Measurements from ENCODE around the gene SERPIND1. TPM values are rescaled to one million over a fixed set of nuclear protein-coding genes. Genes with fewer than 3 reads are reported as not detected.
A peak's percentile ranks its signal among the peaks of the same experiment; 100 is the strongest.

The SERPIND1 gene
- total RNA-seq, 5 donors from 2014 or later (not counting 1 experiment from before 2014, with no cell fraction given): 0.16 to 0.30 (median 0.26) TPM; not detected in 2

- Histone ChIP-seq H3K36me3 (ENCODE audit: control insufficient read depth in 2 of 2, extremely low read depth in 1 of 2, insufficient read depth in 1 of 2, low read length in 1 of 2) (peaks cover 8 to 60% of the 10 kb centered on the region in 2 donors), H3K4me3 (ENCODE audit: control insufficient read depth in 1 of 2, extremely low read depth in 1 of 2, low read length in 1 of 2) (no peak overlapping the region), H3K27ac (ENCODE audit: low read length) (no peak overlapping the region), H3K4me1 (ENCODE audit: control insufficient read depth in 1 of 2, extremely low read depth in 1 of 2, insufficient read depth in 2 of 2, low read length in 2 of 2) (peaks cover 0 to 4% of the 10 kb centered on the region in 2 experiments), H3K9me3 (no peaks in the 10 kb centered on the region), H3K27me3 (replicated peaks in 1 of 2; ENCODE audit: control insufficient read depth in 2 of 2, extremely low read depth in 1 of 2, insufficient read depth in 2 of 2, low read length in 1 of 2) (no peaks in the 10 kb centered on the region)
- Mint-ChIP-seq H3K27me3 (no peaks in the 10 kb centered on the region), H3K4me1 (peaks cover 0 to 7% (median 3%) of the 10 kb centered on the region in 3 donors), H3K27ac (no peak overlapping the region), H3K4me3 (no peak overlapping the region), H3K9me3 (no peaks in the 10 kb centered on the region), H3K36me3 (peaks cover 45% of the 10 kb centered on the region)
- WGBS (ENCODE audit: insufficient coverage): 90% methylated on average over 3 of the region's 6 CpGs
- no peak for ATAC-seq (replicated peaks in 1 of 4)
- CTCF ChIA-PET: interaction anchor here (0.6 to 1.5 kb wide), 3 partner anchors 16 to 825 kb away, joined by 3 to 4 read pairs (median 3); no protein-coding TSS in a partner anchor
- DNase-seq: no peak
- POLR2A ChIA-PET: no interaction called here
Observed at GRCh38 chr22:20741008-20741633, 32.8 kb upstream of the SERPIND1 start.

DNA sequence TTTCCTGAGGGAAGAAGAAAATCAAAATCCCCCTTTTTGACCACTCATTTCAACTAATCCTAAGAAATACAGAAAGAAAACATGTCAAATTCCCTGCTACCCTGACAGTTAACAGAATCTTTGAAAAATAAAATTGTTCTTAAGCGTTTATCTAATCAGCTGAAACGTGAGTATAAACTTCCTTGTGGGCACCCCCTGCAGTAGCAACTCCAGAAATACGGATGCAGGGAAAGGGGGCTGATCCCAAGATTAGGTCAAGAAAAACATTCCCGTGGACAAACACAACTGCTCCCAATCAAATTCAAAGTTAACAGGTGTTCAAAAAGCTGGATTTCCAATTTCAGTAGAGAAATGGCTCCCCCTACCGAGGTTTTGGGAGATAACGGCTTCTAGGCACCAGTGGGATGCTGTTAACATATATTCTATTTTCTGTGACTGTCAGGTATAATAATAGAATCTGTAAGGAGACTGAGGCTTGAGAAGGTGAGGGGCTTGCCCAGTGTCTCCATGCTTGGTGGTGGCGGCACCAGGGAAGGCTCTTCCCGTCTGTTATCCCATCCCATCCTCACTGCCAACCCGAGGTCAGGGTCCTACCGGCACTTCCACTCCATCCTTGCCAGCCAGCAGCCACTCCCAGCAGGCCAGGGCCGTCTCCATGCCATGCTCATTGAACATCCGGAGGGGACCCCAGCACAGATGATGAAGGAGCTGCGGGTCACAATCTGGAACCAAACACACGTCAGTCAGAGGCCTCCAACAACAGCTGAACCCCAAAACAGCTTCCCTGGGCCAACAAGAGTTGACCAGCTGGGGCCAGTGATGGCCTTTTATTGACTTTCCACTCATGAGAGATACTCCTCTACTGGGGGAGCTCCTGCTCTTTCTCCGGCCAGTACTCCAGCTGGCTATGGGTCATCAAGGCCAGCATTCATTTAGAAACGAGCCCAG is 32.0 kb upstream of the SERPIND1 start:
- no peak overlapping the region for H3K4me3 ChIP-seq (ENCODE audit: control insufficient read depth in 1 of 2, extremely low read depth in 1 of 2, low read length in 1 of 2)
- DNase-seq: peak in 21 of 35 experiments; percentile 2 to 66 (median 29)
- POLR2A ChIA-PET: no interaction called here
- H3K4me3 Mint-ChIP-seq: no peak overlapping the region
- no peaks in the 10 kb centered on the region for H3K9me3 Mint-ChIP-seq
- H3K36me3 ChIP-seq (ENCODE audit: control insufficient read depth in 2 of 2, extremely low read depth in 1 of 2, insufficient read depth in 1 of 2, low read length in 1 of 2): peaks cover 12 to 66% of the 10 kb centered on the region in 2 donors
- no peaks in the 10 kb centered on the region for H3K27me3 Mint-ChIP-seq
- 94% methylated on average over 12 of the region's 16 CpGs for WGBS (ENCODE audit: insufficient coverage)
- no peak overlapping the region for H3K27ac ChIP-seq (ENCODE audit: low read length)
- H3K36me3 Mint-ChIP-seq: peaks cover 45% of the 10 kb centered on the region
- H3K27ac Mint-ChIP-seq: no peak overlapping the region
- ATAC-seq (replicated peaks in 1 of 4): peak in 2 of 4 experiments; percentile 36 to 42
- peaks cover 0 to 7% (median 3%) of the 10 kb centered on the region in 3 donors for H3K4me1 Mint-ChIP-seq
- H3K4me1 ChIP-seq (ENCODE audit: control insufficient read depth in 1 of 2, extremely low read depth in 1 of 2, insufficient read depth in 2 of 2, low read length in 2 of 2): peaks cover 0 to 4% of the 10 kb centered on the region in 2 experiments
- CTCF ChIA-PET: interaction anchor here (0.6 to 1.5 kb wide), 3 partner anchors 138 to 324 kb away, joined by 3 to 4 read pairs (median 3); no protein-coding TSS in a partner anchor
- no peaks in the 10 kb centered on the region for H3K27me3 ChIP-seq (replicated peaks in 1 of 2; ENCODE audit: control insufficient read depth in 2 of 2, extremely low read depth in 1 of 2, insufficient read depth in 2 of 2, low read length in 1 of 2)
- no peaks in the 10 kb centered on the region for H3K9me3 ChIP-seq

GRCh38 chr22:20742764-20743163 is 31.1 kb upstream of the SERPIND1 start:
- H3K36me3 Mint-ChIP-seq: peaks cover 52% of the 10 kb centered on the region
- H3K27me3 Mint-ChIP-seq: no peaks in the 10 kb centered on the region
- DNase-seq (no peak), ATAC-seq (replicated peaks in 1 of 4) (no peak)
- peaks cover 0 to 4% of the 10 kb centered on the region in 2 experiments for H3K4me1 ChIP-seq (ENCODE audit: control insufficient read depth in 1 of 2, extremely low read depth in 1 of 2, insufficient read depth in 2 of 2, low read length in 2 of 2)
- H3K27ac ChIP-seq (ENCODE audit: low read length): no peak overlapping the region
- no peaks in the 10 kb centered on the region for H3K9me3 ChIP-seq
- WGBS (ENCODE audit: insufficient coverage): 67% methylated on average over 1 of the region's 2 CpGs
- H3K4me3 Mint-ChIP-seq: no peak overlapping the region
- no peaks in the 10 kb centered on the region for H3K9me3 Mint-ChIP-seq
- ChIA-PET POLR2A (interaction anchor here in 1 of 2 donors (0.6 kb wide), 1 partner anchor 314 kb away, joined by 7 read pairs; no protein-coding TSS in a partner anchor), CTCF (interaction anchor here (0.6 to 1.5 kb wide), 3 partner anchors 139 to 325 kb away, joined by 3 to 4 read pairs (median 3); no protein-coding TSS in a partner anchor)
- no peak overlapping the region for H3K27ac Mint-ChIP-seq
- H3K4me1 Mint-ChIP-seq: peaks cover 0 to 7% (median 3%) of the 10 kb centered on the region in 3 donors
- no peak overlapping the region for H3K4me3 ChIP-seq (ENCODE audit: control insufficient read depth in 1 of 2, extremely low read depth in 1 of 2, low read length in 1 of 2)
- no peaks in the 10 kb centered on the region for H3K27me3 ChIP-seq (replicated peaks in 1 of 2; ENCODE audit: control insufficient read depth in 2 of 2, extremely low read depth in 1 of 2, insufficient read depth in 2 of 2, low read length in 1 of 2)
- peaks cover 15 to 75% of the 10 kb centered on the region in 2 donors for H3K36me3 ChIP-seq (ENCODE audit: control insufficient read depth in 2 of 2, extremely low read depth in 1 of 2, insufficient read depth in 1 of 2, low read length in 1 of 2)

- Mint-ChIP-seq H3K27me3 (no peaks in the 10 kb centered on the region), H3K4me3 (no peak overlapping the region), H3K9me3 (no peaks in the 10 kb centered on the region), H3K4me1 (peaks cover 0 to 5% (median 0%) of the 10 kb centered on the region in 3 donors), H3K27ac (no peak overlapping the region), H3K36me3 (peaks cover 43% of the 10 kb centered on the region)
- DNase-seq: no peak
- H3K4me1 ChIP-seq (ENCODE audit: control insufficient read depth in 1 of 2, extremely low read depth in 1 of 2, insufficient read depth in 2 of 2, low read length in 2 of 2): no peaks in the 10 kb centered on the region
- no peak for ATAC-seq (replicated peaks in 1 of 4)
- 100% methylated on average over 4 of the region's 15 CpGs for WGBS (ENCODE audit: insufficient coverage)
- no peak overlapping the region for H3K4me3 ChIP-seq (ENCODE audit: control insufficient read depth in 1 of 2, extremely low read depth in 1 of 2, low read length in 1 of 2)
- ChIA-PET POLR2A (no interaction called here), CTCF (no interaction called here)
- no peak overlapping the region for H3K27ac ChIP-seq (ENCODE audit: low read length)
- H3K36me3 ChIP-seq (ENCODE audit: control insufficient read depth in 2 of 2, extremely low read depth in 1 of 2, insufficient read depth in 1 of 2, low read length in 1 of 2): peaks cover 16 to 83% of the 10 kb centered on the region in 2 donors
- no peaks in the 10 kb centered on the region for H3K9me3 ChIP-seq
- no peaks in the 10 kb centered on the region for H3K27me3 ChIP-seq (replicated peaks in 1 of 2; ENCODE audit: control insufficient read depth in 2 of 2, extremely low read depth in 1 of 2, insufficient read depth in 2 of 2, low read length in 1 of 2)
Observed at GRCh38 chr22:20744456-20744855, 29.5 kb upstream of the SERPIND1 start.

DNA sequence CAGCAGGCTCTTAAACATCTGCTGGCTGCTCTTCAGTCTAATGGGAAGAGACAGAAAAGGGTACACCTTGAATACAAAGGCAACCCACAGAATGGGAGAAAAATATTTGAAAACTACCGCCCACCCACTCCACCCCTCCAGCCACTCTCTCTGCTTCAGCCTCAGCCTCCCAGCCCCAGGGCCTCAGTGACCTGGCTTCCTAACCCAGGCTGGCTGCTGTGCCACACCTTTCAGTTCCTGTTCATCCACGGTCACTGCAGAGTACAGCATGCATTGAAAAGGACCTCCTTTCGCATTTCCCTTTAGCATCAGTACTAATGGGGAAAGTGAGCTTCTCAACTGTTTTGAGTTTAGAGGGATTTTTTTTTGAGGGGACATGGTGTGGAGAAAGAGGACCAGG is 28.8 kb upstream of the SERPIND1 start:
- H3K27ac ChIP-seq (ENCODE audit: low read length): no peak overlapping the region
- DNase-seq (no peak), ATAC-seq (replicated peaks in 1 of 4) (no peak)
- Mint-ChIP-seq H3K36me3 (peaks cover 48% of the 10 kb centered on the region), H3K4me3 (no peak overlapping the region), H3K4me1 (peaks cover 0 to 11% (median 0%) of the 10 kb centered on the region in 3 donors), H3K27me3 (no peaks in the 10 kb centered on the region), H3K9me3 (no peaks in the 10 kb centered on the region), H3K27ac (no peak overlapping the region)
- H3K36me3 ChIP-seq (ENCODE audit: control insufficient read depth in 2 of 2, extremely low read depth in 1 of 2, insufficient read depth in 1 of 2, low read length in 1 of 2): peaks cover 21 to 87% of the 10 kb centered on the region in 2 donors
- no peaks in the 10 kb centered on the region for H3K9me3 ChIP-seq
- no peak overlapping the region for H3K4me3 ChIP-seq (ENCODE audit: control insufficient read depth in 1 of 2, extremely low read depth in 1 of 2, low read length in 1 of 2)
- ChIA-PET CTCF (no interaction called here), POLR2A (no interaction called here)
- H3K27me3 ChIP-seq (replicated peaks in 1 of 2; ENCODE audit: control insufficient read depth in 2 of 2, extremely low read depth in 1 of 2, insufficient read depth in 2 of 2, low read length in 1 of 2): no peaks in the 10 kb centered on the region
- 67% methylated on average over 1 of the region's 3 CpGs for WGBS (ENCODE audit: insufficient coverage)
- no peaks in the 10 kb centered on the region for H3K4me1 ChIP-seq (ENCODE audit: control insufficient read depth in 1 of 2, extremely low read depth in 1 of 2, insufficient read depth in 2 of 2, low read length in 2 of 2)

DNA sequence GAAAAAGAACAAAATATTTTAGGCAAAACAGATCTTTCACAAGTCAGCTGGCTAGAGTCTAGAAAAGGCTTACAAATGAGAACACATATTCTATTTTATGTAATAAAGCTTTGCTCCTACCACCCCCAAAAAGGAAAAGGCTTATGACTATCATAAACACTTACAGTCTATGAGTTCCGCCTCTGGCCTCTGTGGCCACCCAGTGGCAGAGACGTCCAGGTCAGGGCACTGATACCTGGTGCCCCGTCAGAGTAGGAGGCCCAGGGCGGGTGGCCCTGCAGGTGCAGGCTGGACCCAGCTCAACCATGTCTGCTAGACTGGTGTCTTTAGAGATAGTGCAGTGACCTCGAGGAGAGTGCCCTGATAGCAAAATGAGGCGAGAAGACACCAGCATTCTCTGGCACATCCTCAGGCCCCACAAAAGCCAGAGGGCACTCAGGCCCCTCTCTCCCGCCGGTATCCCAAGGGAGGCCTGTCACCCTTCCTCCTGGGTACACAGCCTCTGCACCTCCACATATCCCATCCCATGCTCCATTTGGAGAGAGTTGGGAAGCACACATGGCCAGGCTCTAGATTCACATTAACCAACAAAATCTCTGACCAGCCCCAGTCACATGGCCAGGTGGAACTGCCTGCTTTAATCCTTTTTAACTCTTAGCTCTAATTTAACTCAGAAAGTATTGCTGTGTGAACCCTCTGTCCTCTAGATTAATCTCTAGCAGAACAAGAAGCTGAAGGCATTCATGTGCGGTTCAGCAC is 27.3 kb upstream of the SERPIND1 start:
- peak overlapping the region in 1 of 2 donors; percentile 22 for H3K27ac Mint-ChIP-seq
- DNase-seq (no peak), ATAC-seq (replicated peaks in 1 of 4) (no peak)
- 90% methylated on average over 6 of the region's 9 CpGs for WGBS (ENCODE audit: insufficient coverage)
- Histone ChIP-seq H3K4me3 (ENCODE audit: control insufficient read depth in 1 of 2, extremely low read depth in 1 of 2, low read length in 1 of 2) (no peak overlapping the region), H3K27ac (ENCODE audit: low read length) (no peak overlapping the region), H3K9me3 (no peaks in the 10 kb centered on the region), H3K27me3 (replicated peaks in 1 of 2; ENCODE audit: control insufficient read depth in 2 of 2, extremely low read depth in 1 of 2, insufficient read depth in 2 of 2, low read length in 1 of 2) (no peaks in the 10 kb centered on the region), H3K36me3 (ENCODE audit: control insufficient read depth in 2 of 2, extremely low read depth in 1 of 2, insufficient read depth in 1 of 2, low read length in 1 of 2) (peaks cover 34 to 89% of the 10 kb centered on the region in 2 donors), H3K4me1 (ENCODE audit: control insufficient read depth in 1 of 2, extremely low read depth in 1 of 2, insufficient read depth in 2 of 2, low read length in 2 of 2) (no peaks in the 10 kb centered on the region)
- H3K27me3 Mint-ChIP-seq: no peaks in the 10 kb centered on the region
- no peaks in the 10 kb centered on the region for H3K9me3 Mint-ChIP-seq
- no peak overlapping the region for H3K4me3 Mint-ChIP-seq
- POLR2A ChIA-PET: no interaction called here
- CTCF ChIA-PET: no interaction called here
- H3K36me3 Mint-ChIP-seq: peaks cover 45% of the 10 kb centered on the region
- peaks cover 0 to 13% (median 0%) of the 10 kb centered on the region in 3 donors for H3K4me1 Mint-ChIP-seq

Measured in T-cell (primary cell).